GM19351 (cell line): Measurements from ENCODE around the gene KNDC1.
"Not testable (repeated sequence)": the region's sequence is repeated elsewhere in the genome, so short reads cannot be mapped to it uniquely, and the experiment has no call there.

Source experiments
- ATAC-seq: cut with Tn5 transposase; IDR thresholded peaks from one replicate; pipeline ENCODE4 v1.9.1; 2021; ENCODE audit warnings: mild to moderate bottlenecking, moderate library complexity; ENCODE audit not compliant: unreplicated experiment

The KNDC1 gene, protein sequence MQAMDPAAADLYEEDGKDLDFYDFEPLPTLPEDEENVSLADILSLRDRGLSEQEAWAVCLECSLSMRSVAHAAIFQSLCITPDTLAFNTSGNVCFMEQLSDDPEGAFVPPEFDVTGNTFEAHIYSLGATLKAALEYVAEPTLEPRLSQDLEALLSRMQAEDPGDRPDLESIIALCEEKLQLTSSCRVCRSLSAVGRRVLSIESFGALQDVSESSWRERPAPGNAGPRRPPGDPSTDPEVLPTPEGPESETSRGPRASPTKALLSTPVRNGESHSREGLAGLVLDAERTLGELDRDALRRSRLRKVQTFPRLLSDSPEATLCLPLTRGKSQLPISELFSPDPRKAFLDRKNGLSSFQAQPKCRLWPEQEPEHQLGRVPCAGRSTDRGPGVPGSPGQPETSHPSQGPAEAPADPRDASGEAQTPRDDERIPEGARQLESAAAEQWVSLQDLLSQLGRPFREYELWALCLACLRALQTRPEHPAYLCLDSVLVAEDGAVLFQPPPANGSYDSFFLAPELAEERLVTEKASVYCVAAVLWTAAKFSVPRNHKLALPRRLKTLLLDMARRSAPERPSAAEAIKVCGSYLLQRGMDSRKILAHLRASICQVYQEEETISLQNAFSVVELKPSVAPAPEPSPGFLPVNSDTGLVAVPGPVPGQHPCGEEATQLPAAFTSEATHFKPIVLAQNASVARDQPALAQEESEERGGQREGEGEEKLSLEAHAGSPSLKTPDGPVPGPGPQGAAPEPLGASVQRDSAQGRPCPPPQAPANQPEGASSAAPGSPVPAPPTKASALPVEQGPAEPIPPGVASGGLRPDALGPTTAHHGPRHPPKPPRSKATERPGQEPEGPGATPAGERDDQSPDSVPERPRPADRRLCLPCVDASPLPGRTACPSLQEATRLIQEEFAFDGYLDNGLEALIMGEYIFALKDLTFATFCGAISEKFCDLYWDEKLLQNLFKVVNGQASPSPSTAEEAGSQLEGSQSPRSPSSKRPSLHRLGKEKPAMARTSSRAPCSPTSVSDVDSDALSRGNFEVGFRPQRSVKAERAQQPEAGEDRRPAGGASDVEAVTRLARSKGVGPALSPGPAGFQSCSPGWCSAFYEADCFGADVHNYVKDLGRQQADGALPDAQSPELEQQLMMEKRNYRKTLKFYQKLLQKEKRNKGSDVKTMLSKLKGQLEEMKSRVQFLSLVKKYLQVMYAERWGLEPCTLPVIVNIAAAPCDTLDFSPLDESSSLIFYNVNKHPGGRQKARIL (N-terminal part only)

GRCh38 chr10:133159950-133160825 is at the start of gene KNDC1:
Gene KNDC1 (plus strand): TSS chr10:133160219. CDS start chr10:133160468, 249 bp downstream.
- ATAC-seq, result no peak

- ATAC-seq, result no peak
These were observed 49.3 kb upstream of the KNDC1 start for GRCh38 chr10:133110609-133111275.

- ATAC-seq, result not testable (repeated sequence)
These were observed 48.4 kb upstream of the KNDC1 start for GRCh38 chr10:133111640-133112039.

DNA sequence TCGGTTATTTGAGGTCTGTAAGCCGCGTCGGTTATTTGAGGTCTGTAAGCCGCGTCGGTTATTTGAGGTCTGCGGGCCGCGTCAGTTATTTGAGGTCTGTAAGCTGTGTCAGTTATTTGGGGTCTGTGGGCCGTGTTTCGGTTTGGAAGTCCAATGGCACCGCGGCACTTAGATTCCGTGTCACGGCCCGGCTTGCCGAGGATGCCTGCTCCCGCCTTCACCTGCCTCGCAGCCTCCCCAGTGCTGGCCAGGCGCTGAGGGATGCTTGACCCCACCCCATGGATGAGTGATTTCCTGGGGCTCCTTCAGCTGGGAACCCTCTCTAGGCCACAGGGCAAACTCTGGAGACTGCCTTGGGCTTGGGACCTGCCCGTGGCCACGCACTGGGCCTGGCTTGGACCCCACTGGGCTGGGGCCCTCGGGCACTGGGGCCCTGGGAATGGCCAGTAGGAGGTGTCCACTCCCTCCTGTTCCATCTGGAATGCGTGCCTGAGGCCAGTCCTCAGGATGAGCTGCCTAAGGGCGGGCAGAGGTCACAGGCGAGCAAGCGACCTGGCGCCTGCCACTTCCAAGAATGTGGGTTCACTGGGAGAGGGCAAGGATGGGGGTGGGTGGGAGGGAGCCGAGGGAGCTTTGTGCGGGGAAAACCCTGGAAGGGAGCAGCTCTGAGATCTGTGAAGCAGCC is 46.7 kb upstream of the KNDC1 start:
- no peak for ATAC-seq

GRCh38 chr10:133113847-133114246 is 46.2 kb upstream of the KNDC1 start:
- ATAC-seq, result no peak

DNA sequence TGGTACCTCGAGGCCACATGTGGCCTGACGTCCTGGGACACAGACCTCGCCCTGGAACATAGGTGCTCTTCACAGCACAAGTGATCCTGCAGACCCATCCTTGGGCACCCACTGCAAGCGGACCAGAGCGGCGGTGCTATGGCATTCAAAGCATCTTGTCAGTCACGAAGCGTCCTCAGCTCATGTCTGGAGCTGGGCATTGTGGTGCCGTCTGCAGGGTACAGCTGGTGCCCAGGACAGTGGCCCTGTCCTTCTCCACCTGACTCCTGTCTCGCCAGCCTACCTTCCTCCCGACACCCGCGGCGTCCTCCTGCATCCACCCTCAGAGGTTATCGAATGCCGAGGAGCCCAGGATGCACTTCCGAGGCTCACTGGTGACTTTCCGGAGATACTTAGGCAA is 45.8 kb upstream of the KNDC1 start:
- ATAC-seq, result no peak

DNA sequence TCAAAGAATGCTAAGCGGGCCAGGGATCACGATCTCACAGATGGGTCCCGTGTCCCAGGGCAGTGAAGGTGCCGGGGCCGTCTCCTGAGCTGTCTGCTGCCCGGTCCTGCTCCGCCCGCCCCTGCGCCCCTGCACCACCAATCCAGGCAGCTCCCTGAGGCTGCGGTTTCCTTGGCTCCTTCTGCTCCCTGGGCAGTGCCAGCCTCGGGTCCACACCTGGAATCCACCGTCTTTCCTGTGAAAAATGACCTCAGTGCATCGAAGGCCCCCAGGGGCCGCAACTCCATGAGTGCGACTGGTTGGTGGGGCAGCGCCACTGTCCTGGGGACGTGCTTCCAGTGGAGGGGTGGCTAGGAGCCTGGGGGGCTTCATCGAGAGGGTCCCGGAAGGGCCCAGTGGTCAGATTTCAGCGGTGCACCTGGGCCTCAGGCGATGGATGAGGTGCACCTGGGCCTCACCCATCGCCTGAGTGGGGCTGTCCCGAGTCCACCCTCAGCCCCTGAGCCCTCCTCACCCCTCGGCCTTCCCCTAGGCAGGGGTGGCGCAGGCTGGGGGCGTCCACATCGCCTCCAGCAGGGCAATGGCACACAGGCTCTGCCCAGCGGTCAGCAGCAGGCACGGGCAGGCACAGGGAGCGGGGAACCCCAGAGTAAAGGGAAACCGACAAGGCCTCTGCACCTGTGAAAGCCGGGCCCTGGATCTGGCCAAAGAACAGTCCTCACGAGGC is 45.1 kb upstream of the KNDC1 start:
- ATAC-seq, result no peak

GRCh38 chr10:133115453-133115842 is 44.6 kb upstream of the KNDC1 start:
- ATAC-seq, result no peak

GRCh38 chr10:133115976-133116375 is 44.0 kb upstream of the KNDC1 start:
- ATAC-seq, result no peak

DNA sequence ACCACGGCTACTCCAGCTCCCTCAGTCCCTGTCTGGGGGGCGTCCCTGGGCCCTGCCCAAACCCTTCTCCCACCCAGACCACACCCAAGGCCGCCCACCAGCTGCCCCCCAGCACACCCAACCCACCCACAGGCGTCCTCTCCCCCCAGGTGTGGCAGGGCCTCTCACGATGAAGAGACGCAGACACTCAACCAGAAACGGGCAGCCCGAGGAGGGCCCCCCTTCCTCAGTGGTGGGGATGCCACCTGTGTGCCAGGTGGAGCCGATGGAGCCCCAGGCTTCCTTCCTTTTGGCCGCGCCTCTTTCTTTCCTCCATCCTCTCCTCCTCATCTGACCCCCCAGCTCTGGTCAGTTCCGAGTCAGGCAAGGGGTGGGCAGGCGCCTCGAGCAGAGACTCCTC is 43.6 kb upstream of the KNDC1 start:
- no peak for ATAC-seq

- ATAC-seq, result no peak
These were observed 42.9 kb upstream of the KNDC1 start for GRCh38 chr10:133117036-133117687.

DNA sequence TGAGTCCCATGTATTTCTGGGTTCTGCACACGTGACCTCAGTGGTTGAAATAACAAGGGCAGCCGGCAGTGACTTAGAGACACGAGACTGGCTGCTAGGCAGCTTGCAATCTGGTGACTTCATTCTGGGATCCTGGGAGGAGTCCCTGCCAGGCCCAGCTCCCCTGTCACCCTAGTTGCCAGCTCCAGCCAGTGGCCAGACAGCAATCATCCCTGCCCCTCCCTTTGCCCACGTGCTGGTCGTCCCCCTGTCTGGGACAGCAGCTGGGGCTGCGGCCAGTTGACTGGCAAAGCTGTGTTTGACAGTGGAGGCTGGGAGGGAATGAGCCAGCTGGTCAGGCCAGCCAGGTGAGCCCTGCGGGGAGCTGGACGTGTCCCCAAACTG is 42.3 kb upstream of the KNDC1 start:
- no peak for ATAC-seq

DNA sequence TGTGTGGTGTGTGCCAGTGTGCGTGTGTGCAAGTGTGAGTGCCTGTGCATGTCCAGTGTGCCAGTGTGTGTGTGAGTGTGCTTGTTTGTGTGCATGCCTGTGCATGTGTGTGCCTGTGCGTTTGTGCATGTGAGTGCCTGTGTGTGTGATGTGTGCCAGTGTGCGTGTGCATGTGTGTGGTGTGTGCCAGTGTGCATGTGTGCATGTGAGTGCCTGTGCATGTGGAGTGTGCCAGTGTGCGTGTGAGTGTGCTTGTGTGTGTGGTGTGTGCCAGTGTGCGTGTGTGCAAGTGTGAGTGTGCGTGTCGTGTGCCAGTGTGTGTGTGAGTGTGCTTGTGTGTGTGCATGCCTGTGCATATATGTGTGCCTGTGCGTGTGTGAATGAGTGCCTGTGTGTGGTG is 38.5 kb upstream of the KNDC1 start:
- no peak for ATAC-seq

GRCh38 chr10:133122171-133122935 is 37.7 kb upstream of the KNDC1 start:
- ATAC-seq, result no peak

- no peak for ATAC-seq
These were observed 36.8 kb upstream of the KNDC1 start for GRCh38 chr10:133123050-133123745.

- ATAC-seq, result no peak
These were observed 36.2 kb upstream of the KNDC1 start for GRCh38 chr10:133123746-133124356.
